Upper lobe of left lung (tissue), 4 donors: ENCODE results near the gene CTDSP1.

Experiments
- POLR2AphosphoS5 ChIP-seq, 2 donors: sonication (generic); formaldehyde crosslinking; IDR thresholded peaks; one replicate each; pipeline ENCODE4 v1.5.1; 2017; ENCODE audit warnings: antibody characterized with exemption in 2 of 2
- TF ChIP-seq, protein P1 (sequence below), 6 experiments: fragments of 450-650 bp in 4 of 6; fragments of 200-600 bp in 2 of 6; sonication (generic) in 2 of 6; IDR thresholded peaks; one replicate each; pipeline ENCODE4 v1.5.1; 2016 to 2019; ENCODE audit warnings: antibody characterized with exemption in 6 of 6

GRCh38 chr2:218427741-218428140 lies 28.1 kb downstream of the CTDSP1 start:
- TF ChIP-seq, protein P1, sequence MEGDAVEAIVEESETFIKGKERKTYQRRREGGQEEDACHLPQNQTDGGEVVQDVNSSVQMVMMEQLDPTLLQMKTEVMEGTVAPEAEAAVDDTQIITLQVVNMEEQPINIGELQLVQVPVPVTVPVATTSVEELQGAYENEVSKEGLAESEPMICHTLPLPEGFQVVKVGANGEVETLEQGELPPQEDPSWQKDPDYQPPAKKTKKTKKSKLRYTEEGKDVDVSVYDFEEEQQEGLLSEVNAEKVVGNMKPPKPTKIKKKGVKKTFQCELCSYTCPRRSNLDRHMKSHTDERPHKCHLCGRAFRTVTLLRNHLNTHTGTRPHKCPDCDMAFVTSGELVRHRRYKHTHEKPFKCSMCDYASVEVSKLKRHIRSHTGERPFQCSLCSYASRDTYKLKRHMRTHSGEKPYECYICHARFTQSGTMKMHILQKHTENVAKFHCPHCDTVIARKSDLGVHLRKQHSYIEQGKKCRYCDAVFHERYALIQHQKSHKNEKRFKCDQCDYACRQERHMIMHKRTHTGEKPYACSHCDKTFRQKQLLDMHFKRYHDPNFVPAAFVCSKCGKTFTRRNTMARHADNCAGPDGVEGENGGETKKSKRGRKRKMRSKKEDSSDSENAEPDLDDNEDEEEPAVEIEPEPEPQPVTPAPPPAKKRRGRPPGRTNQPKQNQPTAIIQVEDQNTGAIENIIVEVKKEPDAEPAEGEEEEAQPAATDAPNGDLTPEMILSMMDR (IDR thresholded peaks at IDR 0.05): no peak
- no peak for TF ChIP-seq POLR2AphosphoS5 (IDR thresholded peaks at IDR 0.05)
